HG02852 (cell line): ENCODE data around the gene ORC4.

Experiments
- ATAC-seq: cut with Tn5 transposase; IDR thresholded peaks from one replicate; pipeline ENCODE4 v1.9.1; 2021; ENCODE audit warnings: mild to moderate bottlenecking, moderate library complexity; ENCODE audit not compliant: unreplicated experiment

The ORC4 gene

DNA sequence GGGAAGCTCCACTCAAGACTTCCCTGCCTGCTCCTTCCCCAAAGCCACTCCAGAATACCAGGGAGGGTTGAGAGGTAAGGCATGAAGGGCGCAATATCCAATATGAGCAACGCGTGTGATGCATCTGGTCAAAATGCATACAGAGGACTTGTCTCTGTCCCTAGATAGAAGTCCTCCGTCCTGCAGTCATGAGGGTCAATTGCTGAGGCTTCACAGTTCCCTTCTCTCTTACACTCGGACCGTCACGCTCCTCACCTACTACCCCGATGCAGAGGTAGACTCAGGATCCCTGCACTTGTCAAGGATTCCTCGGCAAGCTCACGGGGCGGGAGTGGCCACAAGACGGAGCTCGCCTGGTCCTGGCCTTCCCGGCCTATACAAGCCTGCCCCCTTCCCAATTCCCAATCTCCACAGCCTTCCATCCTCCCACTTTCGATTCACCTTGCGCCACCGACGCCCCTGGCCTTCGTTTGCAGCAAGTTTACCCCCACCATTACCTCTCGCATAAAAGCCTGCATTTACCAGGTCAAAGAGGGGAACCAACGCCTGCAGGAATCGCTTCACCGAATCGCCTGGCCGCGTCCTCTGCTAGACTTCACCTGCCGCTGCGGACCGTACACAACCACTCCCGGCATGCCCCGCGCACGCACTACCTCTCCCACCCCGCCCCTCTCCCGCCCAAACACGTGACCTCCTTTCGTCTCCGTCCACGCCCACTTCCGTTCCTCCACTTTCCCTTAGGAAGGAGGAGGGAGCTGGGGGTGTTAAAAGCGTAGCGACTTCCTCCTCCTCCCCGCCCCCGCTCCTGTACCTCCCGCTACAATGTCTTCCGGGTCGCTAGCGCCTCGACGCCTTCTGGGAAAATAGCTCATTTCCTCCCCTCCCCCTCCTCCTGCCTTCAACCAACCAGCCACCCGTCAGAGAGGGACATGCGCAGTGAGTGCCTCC lies at the start of gene ORC4:
Gene ORC4, minus strand, starts transcription at position 627 of the 948 bp plus-strand sequence. CDS start 44,779 bp downstream, outside the sequence.
- ATAC-seq = peak; percentile 70

GRCh38 chr2:148067801-148068200 lies 47.3 kb upstream of the ORC4 start:
- ATAC-seq = no peak

GRCh38 chr2:148065936-148066335 lies 45.4 kb upstream of the ORC4 start:
- no peak for ATAC-seq

GRCh38 chr2:148063633-148064032 lies 43.1 kb upstream of the ORC4 start:
- no peak for ATAC-seq

GRCh38 chr2:148058641-148059040 lies 38.1 kb upstream of the ORC4 start:
- no peak for ATAC-seq

GRCh38 chr2:148052687-148053086 lies 32.1 kb upstream of the ORC4 start:
- no peak for ATAC-seq

GRCh38 chr2:148049284-148049683 lies 28.7 kb upstream of the ORC4 start:
- ATAC-seq = peak; percentile 2

- peak; percentile 56 for ATAC-seq
These were observed 28.1 kb upstream of the ORC4 start for GRCh38 chr2:148048475-148049221.

DNA sequence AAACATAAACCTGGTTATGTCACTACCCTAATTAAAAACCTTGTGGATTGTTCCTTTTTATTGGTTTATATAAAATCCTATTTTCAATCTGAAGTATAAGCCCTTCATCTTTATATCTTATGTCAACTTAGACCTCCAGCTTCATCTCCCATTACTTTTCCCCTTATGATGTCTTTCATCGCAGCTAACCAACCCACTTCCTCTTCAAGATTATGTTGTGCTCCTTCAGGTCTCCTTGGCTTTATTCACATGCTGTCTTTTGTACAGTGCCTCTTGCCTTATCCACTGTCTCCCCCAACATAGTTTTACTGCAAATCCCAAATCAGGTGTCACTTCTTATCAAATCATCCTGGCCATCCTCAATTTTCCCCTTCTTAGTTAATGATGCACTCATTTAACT lies 26.3 kb upstream of the ORC4 start:
- ATAC-seq = no peak

DNA sequence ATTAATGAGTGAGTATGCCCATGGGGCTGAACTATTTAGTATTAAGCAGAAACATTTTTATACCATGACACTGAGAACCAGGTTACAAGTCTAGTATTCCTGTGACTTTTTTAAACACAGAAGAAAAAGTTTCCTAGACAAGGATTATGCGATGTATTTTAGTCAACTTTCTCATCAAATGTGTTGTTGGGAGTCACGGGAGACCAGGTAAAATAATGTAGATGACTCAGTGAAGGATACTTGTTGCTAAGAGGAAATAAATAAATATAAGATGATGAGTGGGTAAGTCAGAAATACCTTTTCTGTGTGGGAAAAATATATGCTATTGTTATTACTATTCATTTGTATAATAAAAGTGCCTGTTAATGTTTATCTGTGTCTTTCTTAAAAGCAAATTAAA lies 23.8 kb upstream of the ORC4 start:
- ATAC-seq = no peak

GRCh38 chr2:148042219-148042618 lies 21.7 kb upstream of the ORC4 start:
- peak; percentile 94 for ATAC-seq

DNA sequence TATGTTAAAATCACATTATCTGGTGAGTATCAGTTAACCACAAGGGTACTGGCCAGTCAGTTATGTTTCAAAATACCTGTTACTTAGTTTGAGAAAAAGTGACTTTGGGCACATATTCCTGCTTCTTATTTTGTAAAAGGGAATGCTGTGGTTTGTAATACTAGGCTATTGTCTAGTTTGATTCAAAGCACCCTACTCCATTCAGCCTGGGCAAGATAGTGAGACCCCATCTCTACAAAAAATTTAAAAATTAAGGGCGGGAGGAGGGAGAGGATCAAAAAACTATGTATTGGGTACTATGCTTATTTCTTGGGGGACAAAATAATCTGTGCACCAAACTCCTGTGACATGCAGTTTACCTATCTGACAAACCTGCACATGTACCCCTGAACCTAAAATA lies 19.2 kb upstream of the ORC4 start:
- no peak for ATAC-seq

DNA sequence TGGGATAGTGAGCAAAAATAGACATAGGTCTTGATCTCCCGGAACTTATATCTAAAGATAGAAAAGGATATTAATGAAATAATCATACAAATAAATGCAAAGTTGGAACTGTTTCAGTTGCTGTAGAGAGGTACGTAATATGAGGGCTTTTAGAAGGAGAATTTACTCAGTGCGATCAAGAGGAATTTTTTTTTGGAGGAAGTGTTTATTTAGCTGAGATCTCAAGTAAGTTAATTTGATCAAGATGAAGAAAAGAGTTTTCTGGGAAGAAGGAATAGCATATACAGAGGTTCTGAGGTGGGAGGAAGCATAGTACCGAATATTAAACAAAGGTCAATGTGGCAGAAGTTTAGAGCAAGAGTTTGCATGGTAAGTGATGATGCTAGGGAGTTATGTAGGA lies 11.7 kb upstream of the ORC4 start:
- no peak for ATAC-seq

GRCh38 chr2:148031152-148031551 lies 10.6 kb upstream of the ORC4 start:
- ATAC-seq = no peak

DNA sequence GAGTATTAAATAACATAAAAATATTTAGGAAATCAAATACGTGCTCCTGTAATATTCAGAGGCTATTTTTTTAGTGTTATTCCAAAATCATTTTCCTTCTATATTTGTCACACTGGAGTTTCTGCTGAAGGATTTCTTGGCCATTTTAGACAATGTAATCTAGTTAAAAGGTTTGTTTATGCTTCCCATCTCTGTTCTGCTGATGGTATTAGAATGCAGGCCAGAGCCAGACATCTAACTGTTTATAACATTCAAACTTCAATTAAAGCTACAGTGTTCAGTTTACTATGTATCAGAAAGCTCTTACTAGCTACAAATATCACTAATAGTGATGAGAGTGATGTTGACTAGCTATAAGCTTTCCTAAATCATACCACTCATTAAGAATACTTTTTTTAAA lies 8.2 kb upstream of the ORC4 start:
- no peak for ATAC-seq

GRCh38 chr2:148027822-148028221 lies 7.3 kb upstream of the ORC4 start:
- ATAC-seq = no peak

GRCh38 chr2:148026573-148026972 lies 6.0 kb upstream of the ORC4 start:
- no peak for ATAC-seq

DNA sequence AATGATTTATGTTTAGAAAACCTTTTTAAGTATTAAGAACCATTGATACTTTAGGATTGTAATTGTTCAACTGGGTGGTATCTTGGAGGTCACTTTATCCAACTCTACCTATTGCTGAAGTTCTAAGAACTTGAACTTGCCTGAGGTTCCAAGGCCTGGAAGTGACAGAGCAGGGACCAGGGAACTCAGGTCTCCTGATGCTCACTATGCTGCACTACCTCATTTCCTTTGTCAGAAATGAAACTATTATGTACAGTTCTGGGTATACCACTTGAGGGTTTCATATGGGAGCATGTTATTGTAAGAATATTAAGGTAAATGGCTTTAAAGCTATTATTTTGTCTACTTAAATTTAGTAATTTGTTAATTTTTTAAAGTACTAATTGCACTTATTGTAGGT lies 3.3 kb upstream of the ORC4 start:
- ATAC-seq = peak; percentile 27

DNA sequence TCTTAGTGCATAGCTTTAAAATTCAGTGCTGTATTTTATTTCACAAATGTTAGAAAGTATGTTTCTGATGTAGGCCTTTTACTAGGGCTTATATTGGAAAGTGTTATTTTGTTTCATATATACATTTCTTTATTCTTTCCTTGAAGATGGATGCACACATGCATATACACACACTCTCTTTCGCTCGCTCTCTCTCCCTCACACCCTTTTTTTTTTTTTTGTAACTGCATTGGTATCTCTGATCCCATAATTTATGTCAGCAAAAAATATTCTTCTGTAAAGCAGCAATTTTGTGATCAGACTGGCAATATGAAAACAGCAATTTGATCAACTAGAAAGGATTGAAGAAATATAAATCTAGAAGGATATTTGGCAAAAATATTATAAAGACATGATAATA lies 2.3 kb upstream of the ORC4 start:
- ATAC-seq = no peak

DNA sequence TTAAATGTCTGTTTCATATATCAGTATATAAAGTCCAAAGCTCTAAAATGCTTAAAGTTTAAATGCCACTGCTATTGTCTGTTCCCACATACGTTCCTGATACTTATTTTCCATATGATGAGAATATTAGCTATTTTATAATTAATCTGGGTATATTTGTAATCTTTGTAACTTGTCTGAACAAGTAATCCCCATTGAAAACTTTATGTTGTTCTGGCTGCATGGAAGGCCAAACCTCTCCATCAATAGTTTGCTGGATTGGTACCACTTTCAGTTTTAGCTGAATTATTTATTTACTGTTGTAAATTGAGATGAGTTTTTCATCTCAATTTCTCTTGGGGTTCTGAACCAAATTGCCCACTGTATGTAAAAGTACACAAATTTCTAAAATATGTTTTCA lies 1.8 kb upstream of the ORC4 start:
- no peak for ATAC-seq

- no peak for ATAC-seq
These were observed 1.3 kb upstream of the ORC4 start for GRCh38 chr2:148021886-148022285.
